Heart left ventricle (tissue), 16 donors: Measurements from ENCODE around the gene ABCC6. TPM values are rescaled to one million over a fixed set of nuclear protein-coding genes. Genes with fewer than 3 reads are reported as not detected.

Source experiments
- ATAC-seq, 4 donors: fragments of 200-7000 bp; cut with Tn5 transposase; one replicate each; pipeline ENCODE4 v1.9.1; 2020 to 2022; ENCODE audit warnings: moderate library complexity in 4 of 4, mild to moderate bottlenecking in 3 of 4, moderate number of reproducible peaks in 1 of 4
- DNase-seq, 5 donors: peaks; one replicate each; pipeline ENCODE4 v3.0.0-alpha.2; 2020
- H3K27ac ChIP-seq, 12 donors: fragments of 200-600 bp; sonication (generic) in 4 of 12; one replicate each; pipeline versions ENCODE4 v1.5.0 to v1.8.0; 2016 to 2022; ENCODE audit warnings: mild to moderate bottlenecking in 2 of 12
- H3K27me3 ChIP-seq, 9 donors: fragments of 200-600 bp; sonication (generic) in 2 of 9; one replicate each; pipeline versions ENCODE4 v1.5.1 to v1.8.0; 2016 to 2022; ENCODE audit warnings: mild to moderate bottlenecking in 3 of 9
- H3K36me3 ChIP-seq, 9 donors: fragments of 200-600 bp; sonication (generic) in 2 of 9; one replicate each; pipeline versions ENCODE4 v1.5.0 to v1.8.0; 2018 to 2022; ENCODE audit warnings: mild to moderate bottlenecking in 2 of 9
- H3K4me1 ChIP-seq, 12 donors: fragments of 200-600 bp; sonication (generic) in 4 of 12; one replicate each; pipeline versions ENCODE4 v1.5.0 to v1.8.0; 2016 to 2022; ENCODE audit warnings: mild to moderate bottlenecking in 3 of 12
- H3K4me3 ChIP-seq, 12 donors: fragments of 200-600 bp; sonication (generic) in 4 of 12; one replicate each; pipeline versions ENCODE4 v1.5.0 to v1.8.0; 2017 to 2022; ENCODE audit warnings: mild to moderate bottlenecking in 9 of 12, moderate library complexity in 4 of 12
- H3K9me3 ChIP-seq, 12 donors: fragments of 200-600 bp; sonication (generic) in 4 of 12; one replicate each; pipeline versions ENCODE4 v1.5.0 to v1.8.0; 2016 to 2022; ENCODE audit warnings: mild to moderate bottlenecking in 1 of 12
- POLR2A ChIP-seq, 2 donors: fragments of 450-650 bp; IDR thresholded peaks; one replicate each; pipeline ENCODE4 v1.6.1; 2017; ENCODE audit warnings: antibody characterized with exemption in 2 of 2, mild to moderate bottlenecking in 2 of 2, moderate library complexity in 2 of 2
- WGBS, 4 donors: extraction: QIAGEN DNeasy Blood & Tissue Kit in 2 of 4; methylation state at CpG; one replicate each; pipeline versions ENCODE4 v1.1.5 to v1.1.7; 2013 to 2018; 5-methylcytosine and 5-hydroxymethylcytosine counted together
- intact Hi-C, 10 donors: fragments of 100-400 bp; cut with DNase I; formaldehyde crosslinking; loops; one replicate each; pipeline versions ENCODE4 v1.11.1 to v1.14.2; 2022
- polyA plus RNA-seq, 2 donors: library from polyadenylated mRNA; stranded (reverse); fragments of 200-250 nt; gene quantifications; one replicate each; pipeline ENCODE4 v1.2.3, GENCODE V29; 2013
- total RNA-seq, 9 donors: library from RNA; depleted of rRNA in 2 of 9; stranded (reverse); fragments of >200 nt in 2 of 9; fragmentation: NEBNext Ultra II Directional in 3 of 9; extraction: Animal tissue kit (Norgen Biotek cat#: 25700) in 3 of 9; gene quantifications; one replicate each; pipeline versions ENCODE4 v1.1.0 to v1.2.4, GENCODE V29; 2016 to 2023
- TF ChIP-seq, protein P1 (sequence below), 12 donors: fragments of 200-600 bp; sonication (generic) in 4 of 12; IDR thresholded peaks; one replicate each; pipeline versions ENCODE4 v1.5.0 to v1.8.0; 2018 to 2022; ENCODE audit warnings: antibody characterized with exemption in 12 of 12, mild to moderate bottlenecking in 5 of 12
- donor health status: ischemic (EF 13 %, LVEDD 7.1; RV severe dilation, severe dysfunction).
- donor health status: healthy with polysubstance abuse.
- donor health status: DM: no; HTN: yes; CAD: no.
- donor health status: DM: no; HTN: no; CAD: no.
- donor health status: ischemic (EF 25% LVEDD 6.9; RV normal size, moderate dysfunction).
- donor health status: ischemic (EF 25% LVEDD 5.7; RV mildly dilated, moderate dysfunction).
- donor health status: healthy.
- donor health status: DM: yes; HTN: yes; CAD: no.
- donor health status: ischemic (EF 35%, LVEDD 5.7; RV mildly dilated, moderate dysfunction).
- donor health status: nonischemic (EF 11% LVEDD 7.7; RV severe dilation, severe dysfunction).
- donor health status: DM: yes; HTN: yes; CAD: no.
- donor health status: PGD.
- donor health status: ischemic (EF 29% LVEDD 5.4; RV normal size, mild dysfunction).
- donor health status: nonischemic (EF 23%, LVEDD 6.1; RV moderate dilation, normal function).

The ABCC6 gene
- total and polyA plus RNA-seq, 11 donors: 0.14 to 3.8 (median 1.3) TPM; not detected in 3

DNA sequence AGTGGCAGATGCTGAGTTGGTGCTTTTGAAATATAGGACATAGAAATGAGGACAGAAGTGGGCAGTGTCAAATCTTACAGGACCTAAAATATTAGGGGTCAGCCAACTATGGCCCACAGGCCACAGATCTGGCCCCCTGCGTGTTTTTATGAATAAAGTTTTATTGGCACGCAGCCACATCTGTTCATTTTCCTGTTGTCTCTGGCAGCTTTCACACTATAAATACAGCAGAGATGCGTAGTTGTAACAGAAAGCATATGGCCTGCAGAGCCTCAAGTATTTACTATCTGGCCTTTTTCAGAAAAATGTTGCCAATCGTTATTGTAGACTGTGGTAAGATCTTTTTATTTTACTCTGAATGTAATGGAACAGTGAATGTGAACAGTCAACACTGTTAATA lies 82.8 kb downstream of the ABCC6 start:
- H3K27me3 ChIP-seq: no peaks in the 10 kb centered on the region
- H3K4me3 ChIP-seq: no peak overlapping the region
- ATAC-seq (no peak), DNase-seq (no peak)
- TF ChIP-seq POLR2A (IDR thresholded peaks at IDR 0.05): no peak
- TF ChIP-seq, protein P1, sequence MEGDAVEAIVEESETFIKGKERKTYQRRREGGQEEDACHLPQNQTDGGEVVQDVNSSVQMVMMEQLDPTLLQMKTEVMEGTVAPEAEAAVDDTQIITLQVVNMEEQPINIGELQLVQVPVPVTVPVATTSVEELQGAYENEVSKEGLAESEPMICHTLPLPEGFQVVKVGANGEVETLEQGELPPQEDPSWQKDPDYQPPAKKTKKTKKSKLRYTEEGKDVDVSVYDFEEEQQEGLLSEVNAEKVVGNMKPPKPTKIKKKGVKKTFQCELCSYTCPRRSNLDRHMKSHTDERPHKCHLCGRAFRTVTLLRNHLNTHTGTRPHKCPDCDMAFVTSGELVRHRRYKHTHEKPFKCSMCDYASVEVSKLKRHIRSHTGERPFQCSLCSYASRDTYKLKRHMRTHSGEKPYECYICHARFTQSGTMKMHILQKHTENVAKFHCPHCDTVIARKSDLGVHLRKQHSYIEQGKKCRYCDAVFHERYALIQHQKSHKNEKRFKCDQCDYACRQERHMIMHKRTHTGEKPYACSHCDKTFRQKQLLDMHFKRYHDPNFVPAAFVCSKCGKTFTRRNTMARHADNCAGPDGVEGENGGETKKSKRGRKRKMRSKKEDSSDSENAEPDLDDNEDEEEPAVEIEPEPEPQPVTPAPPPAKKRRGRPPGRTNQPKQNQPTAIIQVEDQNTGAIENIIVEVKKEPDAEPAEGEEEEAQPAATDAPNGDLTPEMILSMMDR (IDR thresholded peaks at IDR 0.05): no peak
- no peaks in the 10 kb centered on the region for H3K9me3 ChIP-seq
- no peak overlapping the region for H3K27ac ChIP-seq
- 86 to 92% (median 87%) methylated on average over 4 of the region's 4 CpGs for WGBS, 4 donors
- intact Hi-C loops: no loop called here
- H3K4me1 ChIP-seq: no peaks in the 10 kb centered on the region
- H3K36me3 ChIP-seq: peaks cover 0 to 90% (median 69%) of the 10 kb centered on the region in 9 donors

DNA sequence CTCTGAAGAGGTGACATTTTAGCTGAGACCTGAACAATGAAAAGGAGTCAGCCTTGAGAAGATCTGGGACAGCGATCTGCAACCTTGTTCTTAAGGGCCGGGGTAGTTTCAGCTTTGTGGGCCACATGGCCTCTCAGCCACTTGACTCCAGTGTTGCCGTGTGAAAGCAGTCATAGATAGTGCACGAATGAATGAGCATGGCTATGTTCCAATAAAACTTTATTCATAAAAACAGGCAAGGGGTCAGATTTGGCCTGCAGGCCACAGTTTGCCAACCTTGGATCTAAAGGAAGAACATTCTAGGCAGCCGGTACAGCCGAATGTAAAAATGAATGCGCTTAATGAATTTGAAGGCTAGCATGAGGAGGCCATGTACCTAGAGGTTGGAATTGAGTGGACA lies 83.5 kb downstream of the ABCC6 start:
- Histone ChIP-seq H3K36me3 (peaks cover 0 to 97% (median 75%) of the 10 kb centered on the region in 9 donors), H3K4me3 (no peak overlapping the region), H3K4me1 (no peaks in the 10 kb centered on the region), H3K9me3 (no peaks in the 10 kb centered on the region), H3K27ac (no peak overlapping the region), H3K27me3 (no peaks in the 10 kb centered on the region)
- ATAC-seq (no peak), DNase-seq (no peak)
- no peak for TF ChIP-seq POLR2A (IDR thresholded peaks at IDR 0.05)
- TF ChIP-seq, protein P1 (IDR thresholded peaks at IDR 0.05): no peak
- 84 to 95% (median 93%) methylated on average over 7 of the region's 7 CpGs for WGBS, 4 donors
- intact Hi-C loops: no loop called here

DNA sequence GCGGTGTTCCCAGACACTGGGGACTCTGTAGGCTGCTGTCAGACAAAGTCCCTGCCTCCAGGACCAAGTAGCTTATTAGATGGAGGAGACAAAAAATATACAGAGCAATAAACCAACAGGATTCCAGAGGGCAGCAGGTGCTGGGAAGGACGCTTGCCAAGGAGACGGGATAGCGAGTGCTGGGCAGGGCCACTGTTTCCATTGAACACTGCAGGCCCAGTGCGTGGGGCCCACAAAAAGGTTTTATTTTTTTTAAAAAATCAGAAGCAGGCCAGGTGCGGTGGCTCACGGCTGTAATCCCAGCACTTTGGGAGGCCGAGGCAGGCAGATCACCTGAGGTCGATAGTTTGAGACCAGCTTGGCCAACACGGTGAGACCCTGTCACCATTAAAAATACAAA lies 84.2 kb downstream of the ABCC6 start:
- intact Hi-C loops: no loop called here
- DNase-seq (no peak), ATAC-seq (no peak)
- WGBS, 4 donors: 97 to 99% (median 98%) methylated on average over 10 of the region's 10 CpGs
- peaks cover 0 to 100% (median 83%) of the 10 kb centered on the region in 9 donors for H3K36me3 ChIP-seq
- H3K4me1 ChIP-seq: no peaks in the 10 kb centered on the region
- no peak overlapping the region for H3K4me3 ChIP-seq
- no peak overlapping the region for H3K27ac ChIP-seq
- H3K27me3 ChIP-seq: no peaks in the 10 kb centered on the region
- TF ChIP-seq, protein P1 (IDR thresholded peaks at IDR 0.05): no peak
- TF ChIP-seq POLR2A (IDR thresholded peaks at IDR 0.05): no peak
- no peaks in the 10 kb centered on the region for H3K9me3 ChIP-seq

DNA sequence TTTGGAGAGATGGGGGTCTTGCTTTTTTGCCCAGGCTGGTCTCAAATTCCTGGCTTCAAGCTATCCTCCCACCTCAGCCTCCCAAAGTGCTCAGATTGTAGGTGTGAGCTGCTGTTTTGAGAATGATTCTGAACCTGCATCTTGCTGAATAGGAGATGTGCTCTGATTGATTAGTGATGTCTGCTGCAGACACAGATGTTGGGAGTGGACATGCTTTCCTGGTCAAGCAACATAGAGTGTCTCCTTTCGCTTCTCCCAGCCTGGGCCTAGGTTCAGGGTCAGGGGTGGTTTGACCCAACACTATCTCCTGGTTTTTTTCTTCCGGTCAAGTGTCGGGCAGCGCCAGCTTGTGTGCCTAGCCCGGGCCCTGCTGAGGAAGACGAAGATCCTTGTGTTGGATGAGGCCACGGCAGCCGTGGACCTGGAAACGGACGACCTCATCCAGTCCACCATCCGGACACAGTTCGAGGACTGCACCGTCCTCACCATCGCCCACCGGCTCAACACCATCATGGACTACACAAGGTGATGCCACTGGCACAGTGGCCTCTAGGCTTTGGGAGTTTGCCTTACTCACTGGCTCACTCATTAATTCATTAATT lies 85.2 kb downstream of the ABCC6 start:
- H3K9me3 ChIP-seq: no peaks in the 10 kb centered on the region
- 96 to 97% (median 97%) methylated on average over 15 of the region's 15 CpGs for WGBS, 4 donors
- no peak for TF ChIP-seq POLR2A (IDR thresholded peaks at IDR 0.05)
- ATAC-seq (no peak), DNase-seq (no peak)
- intact Hi-C loops: no loop called here
- H3K36me3 ChIP-seq: peaks cover 0 to 100% (median 87%) of the 10 kb centered on the region in 9 donors
- no peaks in the 10 kb centered on the region for H3K4me1 ChIP-seq
- no peaks in the 10 kb centered on the region for H3K27me3 ChIP-seq
- no peak overlapping the region for H3K4me3 ChIP-seq
- H3K27ac ChIP-seq: no peak overlapping the region

DNA sequence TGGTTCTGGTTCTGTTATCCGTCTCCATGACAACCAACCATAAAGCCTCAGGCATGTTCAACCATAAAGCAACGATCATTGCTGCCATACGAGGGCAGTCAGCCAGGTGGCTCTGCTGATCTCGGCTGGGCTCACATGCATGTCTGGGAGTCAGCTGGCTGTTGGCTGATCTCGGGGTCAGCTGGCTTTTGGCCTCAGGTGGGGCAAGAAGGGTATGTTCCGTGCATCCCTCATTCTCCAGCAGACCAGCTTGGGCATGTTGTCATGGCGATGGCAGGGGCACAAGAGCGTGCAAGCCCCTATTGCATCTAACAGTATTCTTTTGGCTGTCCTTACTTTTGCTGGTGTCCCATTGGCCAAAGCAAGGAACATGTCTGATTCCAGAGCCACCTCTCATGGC lies 86.2 kb downstream of the ABCC6 start:
- peaks cover 0 to 100% (median 90%) of the 10 kb centered on the region in 9 donors for H3K36me3 ChIP-seq
- no peak overlapping the region for H3K4me3 ChIP-seq
- intact Hi-C loops: no loop called here
- TF ChIP-seq, protein P1 (IDR thresholded peaks at IDR 0.05): no peak
- TF ChIP-seq POLR2A (IDR thresholded peaks at IDR 0.05): no peak
- DNase-seq: no peak
- no peaks in the 10 kb centered on the region for H3K9me3 ChIP-seq
- WGBS, 4 donors: 73 to 85% (median 80%) methylated on average over 8 of the region's 8 CpGs
- no peak for ATAC-seq
- H3K27me3 ChIP-seq: no peaks in the 10 kb centered on the region
- no peaks in the 10 kb centered on the region for H3K4me1 ChIP-seq
- H3K27ac ChIP-seq: no peak overlapping the region
